Measurements from ENCODE around the gene SHH. TPM values are rescaled to one million over a fixed set of nuclear protein-coding genes. Genes with fewer than 3 reads are reported as not detected.

Gene SHH
- total and polyA plus RNA-seq, 11 donors: not detected

GRCh38 chr7:155780884-155781283 lies 31.4 kb downstream of the SHH start:
- DNase-seq: no peak

GRCh38 chr7:155778349-155778748 lies 33.9 kb downstream of the SHH start:
- WGBS, 4 donors: 81 to 87% (median 84%) methylated on average over 6 of the region's 6 CpGs
- no peak for ATAC-seq
- no peak overlapping the region for H3K4me3 ChIP-seq
- no peak overlapping the region for H3K27ac ChIP-seq
- H3K27me3 ChIP-seq: no peaks in the 10 kb centered on the region
- no peak for DNase-seq
- H3K9me3 ChIP-seq: no peaks in the 10 kb centered on the region
- TF ChIP-seq CTCF (IDR thresholded peaks at IDR 0.05) (no peak), POLR2A (IDR thresholded peaks at IDR 0.05) (no peak)
- peaks cover 0 to 97% (median 87%) of the 10 kb centered on the region in 9 donors for H3K36me3 ChIP-seq
- H3K4me1 ChIP-seq: no peaks in the 10 kb centered on the region
- intact Hi-C loops (cut with DNase I): no loop called here

More at GRCh38 chr7:155780884-155781283, 31.4 kb downstream of the SHH start:
- Histone ChIP-seq H3K36me3 (peaks cover 0 to 81% (median 69%) of the 10 kb centered on the region in 9 donors), H3K27me3 (no peaks in the 10 kb centered on the region), H3K4me3 (no peak overlapping the region), H3K27ac (no peak overlapping the region), H3K4me1 (no peaks in the 10 kb centered on the region), H3K9me3 (no peaks in the 10 kb centered on the region)
- intact Hi-C loops (cut with DNase I): no loop called here
- WGBS, 4 donors: 95 to 97% (median 96%) methylated on average over 24 of the region's 24 CpGs
- no peak for TF ChIP-seq CTCF (IDR thresholded peaks at IDR 0.05)
- no peak for TF ChIP-seq POLR2A (IDR thresholded peaks at IDR 0.05)
- no peak for ATAC-seq

GRCh38 chr7:155776606-155777005 lies 35.7 kb downstream of the SHH start:
- Histone ChIP-seq H3K27me3 (no peaks in the 10 kb centered on the region), H3K27ac (no peak overlapping the region), H3K4me3 (no peak overlapping the region), H3K4me1 (no peaks in the 10 kb centered on the region), H3K9me3 (no peaks in the 10 kb centered on the region), H3K36me3 (peaks cover 0 to 99% (median 92%) of the 10 kb centered on the region in 9 donors)
- intact Hi-C loops (cut with DNase I): no loop called here
- peak; percentile 12 to 40 (median 30) for ATAC-seq
- 71 to 78% (median 77%) methylated on average over 7 to 8 of the region's 8 CpGs for whole genome bisulfite sequencing, 4 donors
- no peak for DNase-seq
- TF ChIP-seq POLR2A (IDR thresholded peaks at IDR 0.05) (no peak), CTCF (IDR thresholded peaks at IDR 0.05) (no peak)

GRCh38 chr7:155775691-155776090 lies 36.6 kb downstream of the SHH start:
- intact Hi-C loops (cut with DNase I): no loop called here
- Histone ChIP-seq H3K9me3 (no peaks in the 10 kb centered on the region), H3K4me3 (no peak overlapping the region), H3K4me1 (no peaks in the 10 kb centered on the region), H3K27ac (no peak overlapping the region), H3K36me3 (peaks cover 0 to 99% (median 91%) of the 10 kb centered on the region in 9 donors), H3K27me3 (no peaks in the 10 kb centered on the region)
- DNase-seq: no peak
- TF ChIP-seq POLR2A (IDR thresholded peaks at IDR 0.05): no peak
- no peak for TF ChIP-seq CTCF (IDR thresholded peaks at IDR 0.05)
- WGBS, 4 donors: 81 to 89% (median 85%) methylated on average over 7 of the region's 7 CpGs
- ATAC-seq: no peak
